Measurements from ENCODE around the gene LIMCH1.

LIMCH1 gene

DNA sequence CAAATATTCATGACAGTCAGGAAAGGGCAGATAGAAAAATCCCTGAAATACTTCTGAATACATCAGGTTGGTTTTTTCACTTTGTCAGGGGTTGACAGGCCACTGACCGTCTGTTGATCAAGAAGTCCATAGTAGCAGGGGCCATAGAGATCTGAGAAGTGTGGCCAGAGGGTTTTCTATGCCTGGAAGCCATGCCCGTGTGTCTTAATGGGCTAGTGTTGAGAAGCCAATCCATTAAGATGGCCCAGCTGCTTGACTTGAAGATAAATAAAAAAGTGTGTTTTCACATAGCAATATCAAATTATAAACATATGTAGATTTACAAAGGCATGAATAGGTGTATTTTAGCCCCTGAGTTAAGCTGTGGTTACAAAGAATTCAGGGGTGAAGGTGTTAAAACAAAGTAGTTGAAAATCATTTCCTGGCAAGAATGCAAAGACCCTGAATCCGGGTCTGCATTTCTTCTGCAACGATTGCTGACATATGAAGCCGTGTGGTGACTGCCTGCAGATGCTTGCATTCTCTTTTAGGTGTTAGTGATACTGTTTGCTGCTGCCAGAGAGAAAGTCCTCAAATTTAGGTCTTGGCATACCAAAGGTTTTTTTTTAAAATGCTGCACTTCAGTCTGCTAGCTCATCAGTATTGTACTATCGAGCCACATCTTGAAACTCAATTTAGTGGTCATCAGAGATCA is 9.3 kb upstream of the LIMCH1 start:
- no peak for DNase-seq (ENCODE audit: low read depth, low spot score)
- no peak overlapping the region for H3K4me3 ChIP-seq (ENCODE audit: low read length)

DNA sequence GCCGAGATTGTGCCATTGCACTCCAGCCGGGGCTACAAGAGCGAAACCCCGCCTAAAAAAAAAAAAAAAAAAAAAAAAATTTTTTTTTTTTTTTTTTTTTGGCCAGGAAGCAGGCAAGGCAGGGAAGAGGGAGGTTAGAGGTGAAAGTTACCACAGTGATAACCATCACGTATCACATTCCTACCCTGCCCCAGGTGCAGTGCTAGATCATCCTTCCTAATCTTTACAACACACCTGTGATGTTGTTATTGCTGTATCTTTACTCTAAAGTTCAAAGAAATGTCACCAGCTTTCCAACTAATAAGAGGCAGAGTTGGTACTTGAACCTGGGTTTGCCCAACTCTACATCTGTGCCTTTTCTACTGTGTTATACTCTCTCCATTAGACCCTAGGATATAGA is 7.2 kb upstream of the LIMCH1 start:
- no peak overlapping the region for H3K4me3 ChIP-seq (ENCODE audit: low read length)
- DNase-seq (ENCODE audit: low read depth, low spot score) = no peak

DNA sequence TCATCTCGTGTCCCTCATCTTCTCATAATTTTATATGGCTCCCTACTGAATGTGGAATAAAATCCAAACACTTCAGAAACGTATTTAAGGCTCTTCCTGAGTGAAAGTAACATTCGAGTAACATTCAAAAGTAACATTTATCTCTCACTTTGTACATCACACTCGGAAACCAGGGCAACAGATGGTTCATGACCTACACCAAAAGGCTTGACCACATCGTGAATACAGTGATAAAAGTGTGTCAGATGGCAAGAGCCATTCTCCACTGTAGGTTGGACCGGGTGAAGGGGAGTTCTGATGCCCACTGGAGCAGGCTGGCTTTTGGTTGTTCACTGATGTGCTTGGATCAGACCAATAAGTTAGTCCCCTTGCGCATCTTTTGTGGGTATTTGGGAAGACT is 5.6 kb upstream of the LIMCH1 start:
- H3K4me3 ChIP-seq (ENCODE audit: low read length) = no peak overlapping the region
- no peak for DNase-seq (ENCODE audit: low read depth, low spot score)

DNA sequence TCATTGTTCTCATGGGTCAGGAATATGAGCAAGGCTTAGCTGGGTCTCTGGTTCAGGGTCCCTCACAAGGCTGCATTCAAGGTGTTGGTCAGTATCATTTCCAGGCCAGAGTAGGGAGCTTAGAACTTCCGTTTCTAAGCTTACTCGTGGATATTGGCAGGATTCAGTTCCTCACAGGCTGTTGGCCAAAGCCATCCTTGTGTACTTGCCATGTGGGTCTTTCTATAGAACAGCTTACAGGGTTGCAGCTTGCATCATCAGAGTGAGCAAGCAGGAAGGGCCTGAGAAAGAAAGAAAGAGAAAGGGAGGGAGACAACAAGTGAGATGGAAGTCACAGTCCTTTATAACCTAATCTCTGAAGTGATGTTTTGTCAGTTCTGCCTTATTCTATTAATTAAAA is 5.1 kb upstream of the LIMCH1 start:
- H3K4me3 ChIP-seq (ENCODE audit: low read length) = no peak overlapping the region
- no peak for DNase-seq (ENCODE audit: low read depth, low spot score)

DNA sequence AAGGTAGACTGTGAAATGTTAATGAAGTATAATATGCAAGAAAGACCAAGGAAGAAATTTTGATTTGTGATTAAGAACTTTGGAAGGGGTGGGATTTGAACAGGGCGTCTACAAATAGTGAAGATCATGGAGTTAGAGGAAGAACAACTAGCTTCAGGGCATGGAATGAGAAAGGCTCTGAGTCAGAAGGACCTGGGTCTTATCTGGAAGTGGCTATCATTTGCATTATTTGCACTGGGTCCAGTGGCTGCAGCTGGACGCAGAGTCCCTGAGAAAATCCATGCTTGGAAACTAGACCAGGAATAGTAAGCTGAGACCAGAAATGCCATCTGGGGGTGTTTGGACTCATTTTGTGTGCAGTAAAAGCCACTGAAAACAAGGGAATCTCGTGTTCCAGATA is 4.3 kb upstream of the LIMCH1 start:
- H3K4me3 ChIP-seq (ENCODE audit: low read length) = no peak overlapping the region
- no peak for DNase-seq (ENCODE audit: low read depth, low spot score)

DNA sequence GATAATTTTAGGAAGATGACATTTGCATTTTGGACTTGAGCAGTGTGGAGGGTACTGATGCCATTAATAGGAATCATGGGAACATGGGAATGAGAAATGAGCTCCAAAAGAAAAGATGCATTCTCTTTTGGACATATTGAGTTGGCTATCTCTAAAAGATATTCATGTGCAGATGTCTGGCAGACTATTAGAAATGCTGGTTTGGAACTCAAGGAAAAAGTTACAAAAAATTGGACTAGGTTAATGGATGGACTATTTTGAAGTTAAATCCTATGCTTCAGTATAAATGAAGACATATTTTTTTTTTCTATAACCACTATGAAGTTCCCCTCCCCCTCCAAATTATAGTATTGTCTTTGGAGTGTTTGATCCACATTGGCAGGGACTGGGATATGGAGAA is 3.6 kb upstream of the LIMCH1 start:
- H3K4me3 ChIP-seq (ENCODE audit: low read length) = no peak overlapping the region
- DNase-seq (ENCODE audit: low read depth, low spot score) = no peak

DNA sequence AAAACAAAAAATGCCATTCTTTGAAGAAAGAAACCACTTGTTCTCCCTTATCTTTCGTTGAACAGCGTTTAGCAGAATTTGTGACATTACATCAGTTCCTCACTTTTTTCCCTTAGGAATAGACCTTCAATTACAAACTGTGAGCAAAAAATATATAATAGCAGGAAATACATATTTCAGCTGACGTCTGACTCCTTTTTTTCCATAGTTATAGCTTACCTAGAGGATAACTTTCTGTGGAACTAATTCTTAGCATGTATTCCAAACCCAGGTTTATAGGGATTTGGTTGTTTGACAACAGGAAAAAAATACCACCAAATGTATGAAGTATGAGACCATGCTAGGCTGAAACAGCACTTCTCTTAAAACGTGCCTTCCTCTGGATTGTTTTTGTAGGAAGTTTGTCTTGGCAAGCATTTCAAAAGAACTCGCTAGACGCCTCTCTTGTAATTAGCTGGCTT is 2.0 kb upstream of the LIMCH1 start:
- H3K4me3 ChIP-seq (ENCODE audit: low read length) = no peak overlapping the region
- DNase-seq (ENCODE audit: low read depth, low spot score) = no peak

DNA sequence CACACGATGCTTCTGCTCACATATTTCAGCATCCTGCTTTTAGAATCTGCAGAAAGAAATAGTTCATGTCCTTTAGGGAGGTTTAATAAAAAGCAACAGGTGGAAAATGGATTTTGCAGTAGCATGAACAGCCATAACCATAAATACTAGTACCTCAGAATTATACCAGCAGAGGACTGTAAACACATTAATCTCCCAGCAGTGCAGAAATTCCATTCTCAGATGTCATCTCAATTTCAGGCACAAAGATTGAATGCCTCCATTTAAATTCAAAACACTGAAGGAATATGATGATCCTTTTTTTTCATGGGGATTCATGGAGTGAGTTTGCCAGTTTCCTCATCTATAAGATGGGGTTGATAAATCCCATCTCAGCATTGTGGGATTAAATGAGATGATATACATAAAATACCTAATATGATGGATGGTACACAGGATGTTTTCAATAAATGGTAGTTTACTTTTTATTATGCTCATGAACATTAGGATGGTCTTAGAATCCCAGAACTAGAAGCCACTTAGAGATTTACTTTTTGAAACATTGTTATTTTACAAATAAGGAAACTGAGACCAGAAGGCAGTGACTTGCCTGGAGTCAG is 566 bp upstream of the LIMCH1 start:
- no peak for DNase-seq (ENCODE audit: low read depth, low spot score)
- no peak overlapping the region for H3K4me3 ChIP-seq (ENCODE audit: low read length)

DNA sequence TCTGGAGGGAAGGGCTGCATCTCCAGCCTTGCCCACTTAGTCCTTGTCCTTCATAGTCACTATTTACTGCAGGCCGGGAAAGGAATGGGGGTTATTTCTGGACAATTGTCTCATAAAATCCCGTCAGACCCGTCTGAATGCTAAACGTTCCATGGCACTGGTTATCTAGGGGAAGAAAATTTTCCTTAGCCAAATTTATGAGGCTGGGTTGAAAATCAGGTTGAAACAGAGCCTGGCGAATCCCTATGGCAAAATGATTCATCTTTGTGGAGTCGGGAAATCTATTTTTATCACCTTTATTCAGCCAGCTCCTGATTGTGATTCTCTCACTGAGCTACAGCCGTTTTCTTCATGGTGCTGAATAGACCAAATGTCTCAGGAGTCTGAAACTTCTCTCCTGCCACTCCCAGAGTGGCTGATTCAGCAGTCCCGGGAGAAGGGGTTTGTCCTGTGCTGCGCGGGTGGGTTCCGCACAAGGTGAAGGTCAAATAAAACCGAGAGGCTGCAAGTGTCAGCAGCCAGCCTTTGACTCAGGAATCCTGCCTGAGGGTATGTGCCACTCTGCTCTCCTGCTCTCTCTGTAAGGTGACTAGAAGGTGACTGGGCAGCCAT is 1.0 kb downstream of the LIMCH1 start:
- no peak overlapping the region for H3K4me3 ChIP-seq (ENCODE audit: low read length)
- no peak for DNase-seq (ENCODE audit: low read depth, low spot score)

GRCh38 chr4:41539711-41540110 is 1.8 kb downstream of the LIMCH1 start:
- no peak for DNase-seq (ENCODE audit: low read depth, low spot score)
- no peak overlapping the region for H3K4me3 ChIP-seq (ENCODE audit: low read length)

DNA sequence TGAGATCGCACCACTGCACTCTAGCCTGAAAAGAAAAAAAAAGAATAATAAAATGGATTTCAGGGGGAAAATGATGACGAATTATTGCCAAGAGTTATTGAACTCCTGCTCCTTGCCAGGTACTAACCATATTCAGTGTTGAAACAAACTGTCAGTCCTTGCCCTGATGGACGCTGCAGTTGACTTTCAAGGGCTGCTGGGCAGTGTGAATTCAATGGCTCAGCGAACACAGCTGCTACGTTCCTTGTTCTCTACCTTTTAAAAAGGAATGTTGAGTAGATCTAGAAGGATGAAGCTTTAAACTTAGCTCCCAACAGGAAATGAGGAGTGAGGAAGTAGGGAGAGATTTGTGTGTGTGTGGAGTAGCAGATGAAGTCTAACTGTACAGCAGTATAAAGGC is 2.7 kb downstream of the LIMCH1 start:
- H3K4me3 ChIP-seq (ENCODE audit: low read length) = no peak overlapping the region
- DNase-seq (ENCODE audit: low read depth, low spot score) = no peak

- no peak overlapping the region for H3K4me3 ChIP-seq (ENCODE audit: low read length)
- no peak for DNase-seq (ENCODE audit: low read depth, low spot score)
These were observed 3.7 kb downstream of the LIMCH1 start for GRCh38 chr4:41541687-41542094.

DNA sequence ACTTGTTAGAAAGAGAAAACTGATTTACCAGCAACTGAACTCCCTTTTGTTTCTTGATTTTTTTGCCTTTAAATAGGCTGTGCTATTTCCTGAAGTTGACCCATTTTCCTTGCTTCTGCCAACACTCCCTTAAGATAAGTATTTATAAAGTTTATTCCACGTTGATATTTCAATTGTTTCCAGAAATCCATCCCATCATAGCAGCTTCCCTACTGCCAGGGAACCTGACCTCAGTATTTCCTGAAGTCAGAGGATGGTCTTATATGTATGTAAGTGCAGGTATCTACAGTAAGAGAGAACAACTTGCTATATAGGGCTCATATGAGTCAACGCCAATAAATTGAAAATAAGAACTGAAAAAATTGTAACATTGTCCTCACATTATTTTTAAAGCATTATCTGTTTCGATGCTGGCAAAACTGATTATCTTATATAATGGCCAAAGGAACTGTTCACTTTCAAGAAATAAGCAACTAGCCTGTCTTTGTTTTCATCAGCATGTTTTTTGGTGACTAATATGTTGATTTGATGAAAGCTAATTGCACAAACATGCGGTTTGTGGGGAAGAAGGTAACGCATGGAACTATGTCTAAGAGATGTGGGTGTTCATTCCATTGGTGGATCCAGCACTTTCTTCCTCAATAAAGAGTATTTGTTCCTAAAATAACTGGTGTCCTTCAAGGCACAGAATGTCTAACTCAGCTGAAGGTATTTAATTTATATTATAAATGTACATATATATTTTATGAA is 4.7 kb downstream of the LIMCH1 start:
- DNase-seq (ENCODE audit: low read depth, low spot score) = no peak
- H3K4me3 ChIP-seq (ENCODE audit: low read length) = no peak overlapping the region

GRCh38 chr4:41545238-41545637 is 7.3 kb downstream of the LIMCH1 start:
- H3K4me3 ChIP-seq (ENCODE audit: low read length) = no peak overlapping the region
- no peak for DNase-seq (ENCODE audit: low read depth, low spot score)

DNA sequence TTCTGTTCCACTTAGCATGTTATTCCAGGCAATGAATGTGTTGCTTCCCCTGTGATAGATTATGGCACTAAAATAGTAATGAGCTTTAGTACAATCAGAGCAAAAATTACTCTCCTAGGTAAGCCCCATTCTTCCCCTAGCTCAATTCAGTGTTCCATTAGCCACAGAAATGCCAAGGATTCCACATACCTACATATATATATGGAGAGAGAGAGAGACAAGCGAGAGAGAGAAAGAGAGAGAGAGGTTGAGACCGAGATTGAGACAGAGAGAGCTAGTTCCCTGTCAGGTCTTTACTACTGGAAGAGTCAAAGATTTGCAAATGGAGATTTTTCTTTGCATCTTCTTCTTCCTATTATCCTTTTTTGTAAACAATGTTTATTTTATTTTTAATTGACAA is 8.7 kb downstream of the LIMCH1 start:
- DNase-seq (ENCODE audit: low read depth, low spot score) = no peak
- no peak overlapping the region for H3K4me3 ChIP-seq (ENCODE audit: low read length)

GRCh38 chr4:41548305-41548880 is 10.4 kb downstream of the LIMCH1 start:
- no peak for DNase-seq (ENCODE audit: low read depth, low spot score)
- no peak overlapping the region for H3K4me3 ChIP-seq (ENCODE audit: low read length)

GRCh38 chr4:41549478-41549877 is 11.5 kb downstream of the LIMCH1 start:
- no peak for DNase-seq (ENCODE audit: low read depth, low spot score)
- no peak overlapping the region for H3K4me3 ChIP-seq (ENCODE audit: low read length)

- DNase-seq (ENCODE audit: low read depth, low spot score) = peak; percentile 10
- no peak overlapping the region for H3K4me3 ChIP-seq (ENCODE audit: low read length)
These were observed 12.4 kb downstream of the LIMCH1 start for GRCh38 chr4:41550308-41550707.

GRCh38 chr4:41551536-41551935 is 13.6 kb downstream of the LIMCH1 start:
- DNase-seq (ENCODE audit: low read depth, low spot score) = no peak
- no peak overlapping the region for H3K4me3 ChIP-seq (ENCODE audit: low read length)

- H3K4me3 ChIP-seq (ENCODE audit: low read length) = no peak overlapping the region
- DNase-seq (ENCODE audit: low read depth, low spot score) = no peak
These were observed 16.9 kb downstream of the LIMCH1 start for GRCh38 chr4:41554905-41555304.

All from Jurkat, Clone E6-1 (cell line).